Mucosa of gallbladder (tissue), 1 donor: Measurements from ENCODE around the gene LENEP. TPM values are rescaled to one million over a fixed set of nuclear protein-coding genes. Genes with fewer than 3 reads are reported as not detected.
"Not testable (repeated sequence)": the region's sequence is repeated elsewhere in the genome, so short reads cannot be mapped to it uniquely, and the experiment has no call there.

Source experiments
- DNase-seq: peaks from one replicate; pipeline ENCODE4 v3.0.0-alpha.2; 2020; ENCODE audit warnings: low spot score
- total RNA-seq: library from RNA; stranded (reverse); gene quantifications from one replicate; pipeline ENCODE4 v1.2.1, GENCODE V29; 2021
- donor health status: DM: no; HTN: no; CAD: no.

LENEP gene
- total RNA-seq, 1 donor from 2014 or later: not detected

- DNase-seq: peak; percentile 97
These were observed 18.5 kb upstream of the LENEP start for GRCh38 chr1:154974808-154975408.

- DNase-seq: peak; percentile 57
These were observed 17.9 kb upstream of the LENEP start for GRCh38 chr1:154975409-154976059.

- not testable (repeated sequence) for DNase-seq
These were observed 15.6 kb upstream of the LENEP start for GRCh38 chr1:154977762-154978161.

- DNase-seq: no peak
These were observed 15.0 kb upstream of the LENEP start for GRCh38 chr1:154978360-154978759.

- no peak for DNase-seq
These were observed 11.0 kb upstream of the LENEP start for GRCh38 chr1:154982341-154982740.

- peak; percentile 99 for DNase-seq
These were observed 10.3 kb upstream of the LENEP start, which contains the start of gene FLAD1 for GRCh38 chr1:154982897-154983648. FLAD1 (plus strand) TSS chr1:154983344; CDS start chr1:154983695, 351 bp downstream.

GRCh38 chr1:154983776-154984466, 9.5 kb upstream of the LENEP start:
- no peak for DNase-seq

- DNase-seq: not testable (repeated sequence)
These were observed 6.7 kb upstream of the LENEP start for GRCh38 chr1:154986736-154987135.

- DNase-seq: no peak
These were observed 6.1 kb upstream of the LENEP start for GRCh38 chr1:154987326-154987725.

GRCh38 chr1:154988058-154988954, 5.1 kb upstream of the LENEP start:
- no peak for DNase-seq

- DNase-seq: no peak
These were observed 4.1 kb upstream of the LENEP start for GRCh38 chr1:154989195-154989860.

- no peak for DNase-seq
These were observed 3.1 kb upstream of the LENEP start for GRCh38 chr1:154990276-154990675.

GRCh38 chr1:154992721-154993571, 440 bp upstream of the LENEP start:
- no peak for DNase-seq

GRCh38 chr1:154994269-154994587, 842 bp downstream of the LENEP start:
- no peak for DNase-seq

GRCh38 chr1:154994591-154994990, 1.2 kb downstream of the LENEP start:
- no peak for DNase-seq

GRCh38 chr1:154995301-154995983, 2.1 kb downstream of the LENEP start:
- not testable (repeated sequence) for DNase-seq

GRCh38 chr1:154996966-154997701, 3.7 kb downstream of the LENEP start:
- no peak for DNase-seq

- no peak for DNase-seq
These were observed 4.9 kb downstream of the LENEP start for GRCh38 chr1:154998201-154998780.
